HG03045 (cell line): Measurements from ENCODE around the gene DGKG.

Experiments used
- ATAC-seq: cut with Tn5 transposase; IDR thresholded peaks from one replicate; pipeline ENCODE4 v1.9.1; 2021; ENCODE audit warnings: mild to moderate bottlenecking, moderate library complexity; ENCODE audit not compliant: unreplicated experiment

The DGKG gene

GRCh38 chr3:186181901-186182300 lies 180.1 kb downstream of the DGKG start:
- no peak for ATAC-seq

- ATAC-seq: no peak
Observed at GRCh38 chr3:186180891-186181481, 181.0 kb downstream of the DGKG start.

GRCh38 chr3:186180151-186180550 lies 181.9 kb downstream of the DGKG start:
- no peak for ATAC-seq

DNA sequence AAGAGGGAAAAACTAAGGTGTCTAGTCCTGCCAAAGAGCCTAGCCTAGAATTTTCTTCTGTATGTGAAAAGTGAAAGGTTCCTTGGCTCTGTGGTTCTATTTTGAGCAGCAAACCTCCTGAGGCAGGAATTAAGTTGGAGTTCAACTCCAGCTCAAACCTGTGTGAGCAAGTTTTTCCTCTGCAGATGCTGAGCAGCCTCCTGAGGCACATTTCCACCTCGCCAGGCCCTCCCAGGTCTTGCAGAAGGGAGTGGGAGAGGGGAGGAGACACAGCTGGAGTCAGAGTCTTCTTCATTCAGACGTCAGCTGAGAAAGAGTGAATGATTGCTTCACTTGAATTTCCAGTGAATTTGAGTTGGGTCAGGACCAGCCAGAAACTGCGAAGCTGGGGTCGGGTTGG lies 183.6 kb downstream of the DGKG start:
- ATAC-seq: no peak

GRCh38 chr3:186176373-186176990 lies 185.6 kb downstream of the DGKG start:
- no peak for ATAC-seq

GRCh38 chr3:186173224-186173815 lies 188.7 kb downstream of the DGKG start:
- no peak for ATAC-seq

DNA sequence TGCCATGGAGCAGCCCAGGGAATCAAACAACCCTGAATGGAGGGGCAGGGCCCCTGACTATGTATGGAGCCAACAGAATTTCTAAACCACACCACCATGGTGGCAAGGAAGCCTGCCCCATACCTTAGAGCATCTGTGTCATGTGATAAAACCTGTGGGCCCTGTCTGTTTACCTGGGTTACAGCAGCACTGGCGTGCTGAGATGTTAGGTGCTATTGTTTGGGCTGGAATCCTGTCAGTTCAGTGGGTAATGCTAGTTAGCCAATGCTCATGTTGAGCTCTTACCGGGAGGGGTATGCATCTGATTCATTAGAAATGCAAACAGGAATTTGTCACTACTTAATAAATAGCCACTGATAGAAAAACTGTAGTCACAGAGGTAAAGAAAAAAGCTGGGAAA lies 189.7 kb downstream of the DGKG start:
- ATAC-seq: no peak

DNA sequence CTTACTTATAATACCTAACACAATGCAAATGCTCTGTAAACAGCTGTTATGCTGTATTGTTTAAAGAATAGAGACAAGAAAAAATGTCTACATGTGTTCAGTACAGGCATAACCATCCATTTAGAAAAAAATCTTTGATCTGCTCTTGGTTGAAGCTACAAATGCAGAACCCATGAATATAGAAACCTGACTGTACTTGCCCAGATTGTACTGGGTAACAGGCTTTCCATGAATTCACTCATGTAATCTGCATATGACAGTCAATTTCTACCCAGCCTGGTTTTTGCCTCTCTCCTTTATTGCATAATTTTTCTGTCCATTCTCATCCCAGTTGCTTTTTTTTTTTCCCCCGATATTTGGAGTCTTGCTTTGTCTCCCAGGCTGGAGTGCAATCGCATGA lies 190.5 kb downstream of the DGKG start:
- ATAC-seq: no peak

- no peak for ATAC-seq
Observed at GRCh38 chr3:186170516-186170915, 191.5 kb downstream of the DGKG start.

GRCh38 chr3:186169379-186169778 lies 192.7 kb downstream of the DGKG start:
- no peak for ATAC-seq

GRCh38 chr3:186168976-186169375 lies 193.1 kb downstream of the DGKG start:
- ATAC-seq: no peak

DNA sequence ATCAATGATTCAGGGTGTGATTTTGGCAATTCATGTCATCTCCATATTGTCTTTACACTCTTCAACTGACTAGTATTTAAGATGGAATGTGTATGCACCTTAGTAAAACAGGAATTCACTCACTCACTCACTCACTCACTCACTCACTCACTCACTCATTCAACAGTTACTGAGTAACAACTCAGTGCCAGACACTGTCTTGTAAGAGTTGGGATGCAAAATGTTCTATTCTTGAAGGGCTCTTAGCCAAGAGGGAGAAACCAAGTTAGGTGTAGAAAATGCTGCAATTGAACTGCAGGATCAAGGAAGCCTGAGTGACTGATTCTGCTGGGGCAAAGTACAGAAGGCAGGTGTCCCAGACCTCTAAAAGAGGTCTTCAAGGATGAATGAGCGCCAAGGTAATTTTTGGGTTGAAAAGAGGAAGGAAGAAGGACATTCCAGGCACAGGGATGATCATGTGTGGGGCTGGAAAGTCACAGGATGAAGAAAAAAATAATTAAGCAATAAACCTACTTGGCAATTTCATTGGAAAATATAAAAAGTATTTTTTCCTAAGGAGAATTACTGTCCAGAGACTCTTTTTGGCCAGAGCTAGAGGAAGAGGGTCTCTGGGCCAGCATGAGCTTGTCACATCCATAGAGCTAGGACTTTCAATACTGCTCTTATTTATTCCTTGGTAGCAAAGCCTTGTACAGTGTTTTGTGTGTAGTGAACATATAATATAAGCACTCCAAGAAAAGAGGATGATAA lies 194.2 kb downstream of the DGKG start:
- ATAC-seq: no peak

DNA sequence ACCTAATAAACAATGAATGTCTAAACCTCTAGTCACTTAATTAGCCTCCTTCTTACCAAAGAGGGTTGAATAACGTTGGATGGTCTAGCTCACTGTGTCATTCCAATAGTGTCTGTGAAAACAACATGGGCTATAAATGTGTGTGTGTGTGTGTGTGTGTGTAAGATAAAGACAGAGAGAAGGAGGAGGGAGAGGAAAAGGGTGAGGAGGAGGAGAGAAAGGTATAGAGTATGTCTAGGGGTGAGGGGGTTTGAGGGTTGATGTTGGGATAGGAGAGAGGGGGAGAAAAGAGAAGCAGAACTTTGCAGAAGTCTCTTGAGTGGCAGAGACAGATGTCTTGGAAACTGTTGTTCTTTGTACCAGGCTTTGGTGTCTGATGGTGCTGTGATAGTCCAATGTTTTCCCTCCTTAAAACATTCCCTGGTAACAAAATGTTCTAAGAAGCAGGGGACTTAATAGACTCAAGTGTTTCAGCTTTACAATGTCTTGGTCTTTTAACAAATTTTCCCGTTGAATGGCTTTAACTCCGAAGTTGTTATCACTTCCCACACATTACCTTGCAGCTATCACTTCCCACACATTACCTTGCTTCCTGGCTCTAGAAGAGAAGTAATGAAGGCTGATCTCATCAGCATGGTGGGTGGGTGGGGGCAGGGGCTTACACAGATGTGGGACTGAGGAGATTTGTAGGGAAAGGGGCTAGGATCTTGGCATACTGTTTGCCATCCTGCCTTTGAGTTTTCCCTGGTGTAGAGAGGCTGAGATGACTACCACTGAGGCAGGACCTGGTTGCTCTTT lies 195.3 kb downstream of the DGKG start:
- ATAC-seq: no peak

DNA sequence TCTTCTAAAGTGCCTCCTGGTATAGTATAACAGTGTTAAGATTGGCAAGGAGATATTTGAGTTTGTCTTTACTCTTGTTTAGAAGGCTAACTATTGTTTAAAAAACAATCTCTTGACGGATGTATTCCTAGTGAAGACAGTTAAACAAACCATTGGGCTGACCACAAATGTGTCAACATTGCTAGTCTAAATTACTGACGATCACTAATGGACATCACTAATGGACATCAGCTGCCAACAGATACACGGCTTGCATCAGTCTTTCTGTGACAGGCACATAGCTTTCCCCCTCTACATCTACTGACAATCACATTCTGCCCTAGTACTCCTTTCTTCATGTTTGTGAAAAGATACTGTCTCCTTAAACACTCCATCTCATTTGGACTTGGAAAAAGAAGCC lies 196.0 kb downstream of the DGKG start:
- ATAC-seq: no peak

- ATAC-seq: no peak
Observed at GRCh38 chr3:186165331-186165730, 196.7 kb downstream of the DGKG start.

- ATAC-seq: no peak
Observed at GRCh38 chr3:186164696-186165095, 197.3 kb downstream of the DGKG start.

DNA sequence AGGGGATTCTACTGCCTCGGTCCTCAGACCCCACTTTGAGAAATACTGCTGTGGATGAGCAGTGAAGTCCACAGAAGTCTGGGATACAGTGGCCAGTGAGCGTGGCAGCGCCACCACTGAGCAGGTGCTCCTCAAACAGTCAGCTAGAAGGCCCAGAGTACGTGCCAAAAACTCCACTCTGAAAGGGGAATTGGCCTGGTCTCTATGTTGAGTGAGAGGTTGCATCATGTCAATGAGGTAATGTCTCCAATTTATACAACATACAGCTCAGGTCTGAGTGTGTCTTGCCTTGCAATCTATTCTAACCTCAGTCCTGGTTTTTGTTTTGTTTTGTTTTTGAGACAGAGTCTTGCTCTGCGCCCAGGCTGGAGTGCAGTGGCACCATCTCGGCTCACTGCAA lies 199.8 kb downstream of the DGKG start:
- ATAC-seq: no peak

DNA sequence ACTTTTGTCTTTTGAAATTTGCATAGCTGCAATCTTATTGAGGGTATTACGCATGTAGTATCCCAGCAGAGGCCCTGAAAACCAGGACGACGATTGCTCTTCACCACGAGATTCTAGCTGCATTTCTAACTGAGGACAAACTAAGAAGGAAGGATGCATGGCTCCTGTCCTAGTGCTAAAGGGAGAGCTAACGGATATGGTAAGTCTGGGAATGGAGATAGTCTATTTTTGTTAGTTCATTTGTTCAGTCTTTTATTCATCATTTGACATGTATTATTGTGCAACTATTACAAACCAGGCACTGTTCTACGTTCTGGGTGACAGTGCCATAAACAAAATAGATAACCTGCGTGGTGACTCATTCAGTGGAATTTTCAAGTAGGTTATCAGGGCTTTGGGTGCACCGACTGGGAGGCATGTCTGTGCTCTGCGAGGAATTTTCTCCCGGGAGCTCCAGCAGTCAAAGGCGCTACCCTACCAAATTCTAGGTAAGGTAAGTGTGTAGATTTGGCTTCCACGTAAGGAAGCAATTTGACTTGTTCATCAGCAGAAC lies 201.3 kb downstream of the DGKG start:
- no peak for ATAC-seq

GRCh38 chr3:186154641-186155040 lies 207.4 kb downstream of the DGKG start:
- ATAC-seq: no peak

DNA sequence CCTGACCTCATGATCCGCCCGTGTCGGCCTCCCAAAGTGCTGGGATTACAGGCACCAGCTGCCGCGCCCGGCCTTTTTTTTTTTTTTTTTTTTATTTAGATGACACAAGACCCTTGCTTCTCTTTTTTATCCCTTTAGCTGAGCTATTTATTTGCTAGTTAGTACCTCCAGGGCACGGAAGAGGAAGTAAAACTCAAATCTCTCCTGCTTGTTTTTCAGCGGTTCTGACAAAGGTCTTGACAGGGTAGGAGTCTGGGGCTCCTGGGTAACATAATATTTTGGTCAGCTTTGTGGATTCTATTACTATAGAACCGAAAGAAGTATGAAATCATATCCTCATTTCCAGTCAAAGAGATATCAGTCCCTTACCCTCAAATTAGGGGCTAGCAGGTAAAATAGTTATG lies 209.1 kb downstream of the DGKG start:
- peak; percentile 86 for ATAC-seq

GRCh38 chr3:186152361-186152798 lies 209.7 kb downstream of the DGKG start:
- peak; percentile 3 for ATAC-seq
